ENCODE results near the gene COL4A3.
"Not testable (repeated sequence)": the region's sequence is repeated elsewhere in the genome, so short reads cannot be mapped to it uniquely, and the experiment has no call there.

The COL4A3 gene

GRCh38 chr2:227163485-227163997, 883 bp upstream of the COL4A3 start:
- Histone ChIP-seq H3K4me2 (ENCODE audit: low read length, poor library complexity, severe bottlenecking) (peak overlapping the region; percentile 89), H3K27ac (ENCODE audit: low read length, poor library complexity, severe bottlenecking) (no peak overlapping the region), H3K18ac (ENCODE audit: low read depth in 1 of 2, low read length in 2 of 2) (no peak overlapping the region), H2BK120ac (ENCODE audit: low read depth, low read length) (no peak overlapping the region), H3K4me1 (ENCODE audit: control insufficient read depth, insufficient read depth, low read depth, low read length) (peaks cover 18% of the 10 kb centered on the region), H4K91ac (ENCODE audit: low read length) (no peak overlapping the region), H3K79me1 (replicated peaks; ENCODE audit: low read length, poor library complexity, severe bottlenecking) (no peaks in the 10 kb centered on the region), H2BK12ac (ENCODE audit: low read length in 2 of 2) (no peak overlapping the region), H2BK15ac (ENCODE audit: low read depth, poor library complexity, severe bottlenecking) (no peak overlapping the region), H3K23ac (ENCODE audit: low read length in 2 of 2) (peak overlapping the region in 1 of 2 experiments; percentile 89), H2AK5ac (ENCODE audit: low read length, severe bottlenecking) (no peak overlapping the region), H3K4ac (ENCODE audit: low read depth in 1 of 2, low read length in 2 of 2) (no peak overlapping the region), H3K14ac (ENCODE audit: low read length in 2 of 2) (no peak overlapping the region), H2AFZ (ENCODE audit: low read depth, low read length) (peak overlapping the region; percentile 27), H4K8ac (ENCODE audit: low read length) (no peak overlapping the region), H3K4me3 (ENCODE audit: insufficient read depth in 1 of 2, low read depth in 1 of 2, low read length in 2 of 2) (peak overlapping the region; percentile 54 to 69), H2BK5ac (ENCODE audit: low read depth, low read length, poor library complexity, severe bottlenecking) (no peak overlapping the region), H3K36me3 (ENCODE audit: control insufficient read depth in 1 of 2, insufficient read depth in 2 of 2, low read depth in 1 of 2, low read length in 2 of 2) (no peaks in the 10 kb centered on the region), H3K27me3 (ENCODE audit: control insufficient read depth in 1 of 2, insufficient read depth in 1 of 2, low read length in 2 of 2) (peaks cover 62 to 71% of the 10 kb centered on the region in 2 experiments), H3K9me3 (ENCODE audit: control insufficient read depth, low read length) (peaks cover 13% of the 10 kb centered on the region), H3K9ac (ENCODE audit: low read length) (no peak overlapping the region)
- WGBS = 4% methylated on average over 20 of the region's 20 CpGs
- DNase-seq = no peak

GRCh38 chr2:227164763-227165291, 403 bp downstream of the COL4A3 start:
- Histone ChIP-seq H3K9ac (ENCODE audit: low read length) (no peak overlapping the region), H4K91ac (ENCODE audit: low read length) (no peak overlapping the region), H4K8ac (ENCODE audit: low read length) (no peak overlapping the region), H3K27me3 (ENCODE audit: control insufficient read depth in 1 of 2, insufficient read depth in 1 of 2, low read length in 2 of 2) (peaks cover 62 to 69% of the 10 kb centered on the region in 2 experiments), H3K14ac (ENCODE audit: low read length in 2 of 2) (no peak overlapping the region), H3K36me3 (ENCODE audit: control insufficient read depth in 1 of 2, insufficient read depth in 2 of 2, low read depth in 1 of 2, low read length in 2 of 2) (no peaks in the 10 kb centered on the region), H3K18ac (ENCODE audit: low read depth in 1 of 2, low read length in 2 of 2) (no peak overlapping the region), H2BK12ac (ENCODE audit: low read length in 2 of 2) (no peak overlapping the region), H2AFZ (ENCODE audit: low read depth, low read length) (no peak overlapping the region), H3K79me1 (replicated peaks; ENCODE audit: low read length, poor library complexity, severe bottlenecking) (no peaks in the 10 kb centered on the region), H3K9me3 (ENCODE audit: control insufficient read depth, low read length) (peaks cover 13% of the 10 kb centered on the region), H2AK5ac (ENCODE audit: low read length, severe bottlenecking) (no peak overlapping the region), H3K4me2 (ENCODE audit: low read length, poor library complexity, severe bottlenecking) (peak overlapping the region; percentile 89), H2BK15ac (ENCODE audit: low read depth, poor library complexity, severe bottlenecking) (no peak overlapping the region), H3K4me3 (ENCODE audit: insufficient read depth in 1 of 2, low read depth in 1 of 2, low read length in 2 of 2) (peak overlapping the region; percentile 54 to 69), H2BK5ac (ENCODE audit: low read depth, low read length, poor library complexity, severe bottlenecking) (no peak overlapping the region), H3K23ac (ENCODE audit: low read length in 2 of 2) (no peak overlapping the region), H3K4ac (ENCODE audit: low read depth in 1 of 2, low read length in 2 of 2) (no peak overlapping the region), H2BK120ac (ENCODE audit: low read depth, low read length) (no peak overlapping the region), H3K27ac (ENCODE audit: low read length, poor library complexity, severe bottlenecking) (no peak overlapping the region), H3K4me1 (ENCODE audit: control insufficient read depth, insufficient read depth, low read depth, low read length) (peaks cover 18% of the 10 kb centered on the region)
- DNase-seq = no peak
- WGBS = 5% methylated on average over 35 of the region's 38 CpGs

GRCh38 chr2:227171779-227172178, 7.4 kb downstream of the COL4A3 start:
- H2BK120ac ChIP-seq (ENCODE audit: low read depth, low read length); H2AK5ac ChIP-seq (ENCODE audit: low read length, severe bottlenecking); H3K4me2 ChIP-seq (ENCODE audit: low read length, poor library complexity, severe bottlenecking); H3K9ac ChIP-seq (ENCODE audit: low read length); H3K4me3 ChIP-seq (ENCODE audit: insufficient read depth in 1 of 2, low read depth in 1 of 2, low read length in 2 of 2); H3K14ac ChIP-seq (ENCODE audit: low read length in 2 of 2); H3K18ac ChIP-seq (ENCODE audit: low read depth in 1 of 2, low read length in 2 of 2); H2BK12ac ChIP-seq (ENCODE audit: low read length in 2 of 2); H4K91ac ChIP-seq (ENCODE audit: low read length); H3K79me1 ChIP-seq (replicated peaks; ENCODE audit: low read length, poor library complexity, severe bottlenecking); H2BK15ac ChIP-seq (ENCODE audit: low read depth, poor library complexity, severe bottlenecking); H3K36me3 ChIP-seq (ENCODE audit: control insufficient read depth in 1 of 2, insufficient read depth in 2 of 2, low read depth in 1 of 2, low read length in 2 of 2); H3K9me3 ChIP-seq (ENCODE audit: control insufficient read depth, low read length); H2AFZ ChIP-seq (ENCODE audit: low read depth, low read length); H3K23ac ChIP-seq (ENCODE audit: low read length in 2 of 2); DNase-seq; H4K8ac ChIP-seq (ENCODE audit: low read length); H3K4me1 ChIP-seq (ENCODE audit: control insufficient read depth, insufficient read depth, low read depth, low read length); H2BK5ac ChIP-seq (ENCODE audit: low read depth, low read length, poor library complexity, severe bottlenecking); H3K4ac ChIP-seq (ENCODE audit: low read depth in 1 of 2, low read length in 2 of 2); H3K27ac ChIP-seq (ENCODE audit: low read length, poor library complexity, severe bottlenecking); H3K27me3 ChIP-seq (ENCODE audit: control insufficient read depth in 1 of 2, insufficient read depth in 1 of 2, low read length in 2 of 2): not testable (repeated sequence)
- 92% methylated on average over 11 of the region's 11 CpGs for WGBS

- peak overlapping the region in 1 of 2 experiments; percentile 43 for H3K4me3 ChIP-seq (ENCODE audit: insufficient read depth in 1 of 2, low read depth in 1 of 2, low read length in 2 of 2)
- H3K4me1 ChIP-seq (ENCODE audit: control insufficient read depth, insufficient read depth, low read depth, low read length) = no peaks in the 10 kb centered on the region
- H2BK15ac ChIP-seq (ENCODE audit: low read depth, poor library complexity, severe bottlenecking) = no peak overlapping the region
- no peak overlapping the region for H2BK5ac ChIP-seq (ENCODE audit: low read depth, low read length, poor library complexity, severe bottlenecking)
- no peak for DNase-seq
- no peaks in the 10 kb centered on the region for H3K36me3 ChIP-seq (ENCODE audit: control insufficient read depth in 1 of 2, insufficient read depth in 2 of 2, low read depth in 1 of 2, low read length in 2 of 2)
- no peak overlapping the region for H2BK120ac ChIP-seq (ENCODE audit: low read depth, low read length)
- no peak overlapping the region for H3K14ac ChIP-seq (ENCODE audit: low read length in 2 of 2)
- H3K79me1 ChIP-seq (replicated peaks; ENCODE audit: low read length, poor library complexity, severe bottlenecking) = no peaks in the 10 kb centered on the region
- H4K8ac ChIP-seq (ENCODE audit: low read length) = no peak overlapping the region
- H2BK12ac ChIP-seq (ENCODE audit: low read length in 2 of 2) = no peak overlapping the region
- H3K23ac ChIP-seq (ENCODE audit: low read length in 2 of 2) = peak overlapping the region in 1 of 2 experiments; percentile 34
- no peak overlapping the region for H4K91ac ChIP-seq (ENCODE audit: low read length)
- H2AFZ ChIP-seq (ENCODE audit: low read depth, low read length) = no peak overlapping the region
- H2AK5ac ChIP-seq (ENCODE audit: low read length, severe bottlenecking) = no peak overlapping the region
- no peak overlapping the region for H3K27ac ChIP-seq (ENCODE audit: low read length, poor library complexity, severe bottlenecking)
- H3K9me3 ChIP-seq (ENCODE audit: control insufficient read depth, low read length) = no peaks in the 10 kb centered on the region
- H3K4me2 ChIP-seq (ENCODE audit: low read length, poor library complexity, severe bottlenecking) = no peak overlapping the region
- no peak overlapping the region for H3K9ac ChIP-seq (ENCODE audit: low read length)
- no peak overlapping the region for H3K4ac ChIP-seq (ENCODE audit: low read depth in 1 of 2, low read length in 2 of 2)
- no peaks in the 10 kb centered on the region for H3K27me3 ChIP-seq (ENCODE audit: control insufficient read depth in 1 of 2, insufficient read depth in 1 of 2, low read length in 2 of 2)
- no peak overlapping the region for H3K18ac ChIP-seq (ENCODE audit: low read depth in 1 of 2, low read length in 2 of 2)
- WGBS = 96% methylated on average over 10 of the region's 12 CpGs
Observed at GRCh38 chr2:227177592-227178336, 13.3 kb downstream of the COL4A3 start.

Data from mesenchymal stem cell (in vitro differentiated cells and primary cell).